ENCODE data around the gene SFXN5.

DNA sequence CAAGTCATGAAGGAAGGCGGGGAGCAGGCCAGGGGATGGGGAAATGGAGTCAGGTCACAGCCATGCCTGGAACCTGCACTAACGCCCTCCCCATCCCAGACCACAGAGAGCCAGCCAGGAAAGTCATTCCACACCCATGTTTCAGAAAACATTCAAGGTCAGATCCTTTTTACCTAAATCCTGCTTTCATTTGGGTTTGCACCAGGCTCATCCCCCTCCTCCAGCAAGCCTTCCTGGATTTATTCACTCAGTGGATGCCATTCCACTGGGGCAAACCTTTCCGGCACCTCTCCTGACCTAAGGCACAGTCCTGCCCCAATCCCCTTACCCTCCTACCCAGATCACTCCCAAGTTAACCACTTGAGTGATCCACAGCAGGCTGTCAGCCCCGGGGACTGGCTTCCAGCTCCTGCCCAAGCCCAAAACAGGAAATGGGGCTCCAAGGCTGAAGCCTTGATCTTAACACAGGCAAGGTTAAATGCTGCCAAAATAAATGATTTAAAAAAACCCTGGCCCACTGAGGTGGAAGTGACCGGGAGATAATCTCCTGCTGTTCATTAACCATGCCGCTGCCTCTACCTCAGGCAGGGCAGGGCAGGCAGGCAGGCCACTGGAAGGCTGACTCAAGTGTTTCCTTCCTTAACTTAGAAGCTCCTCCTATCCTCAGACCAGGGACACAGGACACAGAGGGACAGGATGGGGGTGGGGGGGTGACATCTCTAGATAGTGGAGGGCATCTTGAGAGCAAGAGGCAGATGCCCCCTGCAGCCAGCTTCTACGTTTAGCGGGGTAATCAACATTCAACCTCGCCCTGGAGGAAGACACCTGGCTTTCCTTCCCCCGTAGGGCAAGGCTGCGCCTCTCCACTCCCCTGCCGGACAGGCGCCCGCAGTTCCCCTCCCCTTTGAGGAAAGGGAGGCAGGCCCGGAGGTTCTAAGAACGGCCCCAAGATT is 39.8 kb upstream of the SFXN5 start:
- TF ChIP-seq, protein P1, sequence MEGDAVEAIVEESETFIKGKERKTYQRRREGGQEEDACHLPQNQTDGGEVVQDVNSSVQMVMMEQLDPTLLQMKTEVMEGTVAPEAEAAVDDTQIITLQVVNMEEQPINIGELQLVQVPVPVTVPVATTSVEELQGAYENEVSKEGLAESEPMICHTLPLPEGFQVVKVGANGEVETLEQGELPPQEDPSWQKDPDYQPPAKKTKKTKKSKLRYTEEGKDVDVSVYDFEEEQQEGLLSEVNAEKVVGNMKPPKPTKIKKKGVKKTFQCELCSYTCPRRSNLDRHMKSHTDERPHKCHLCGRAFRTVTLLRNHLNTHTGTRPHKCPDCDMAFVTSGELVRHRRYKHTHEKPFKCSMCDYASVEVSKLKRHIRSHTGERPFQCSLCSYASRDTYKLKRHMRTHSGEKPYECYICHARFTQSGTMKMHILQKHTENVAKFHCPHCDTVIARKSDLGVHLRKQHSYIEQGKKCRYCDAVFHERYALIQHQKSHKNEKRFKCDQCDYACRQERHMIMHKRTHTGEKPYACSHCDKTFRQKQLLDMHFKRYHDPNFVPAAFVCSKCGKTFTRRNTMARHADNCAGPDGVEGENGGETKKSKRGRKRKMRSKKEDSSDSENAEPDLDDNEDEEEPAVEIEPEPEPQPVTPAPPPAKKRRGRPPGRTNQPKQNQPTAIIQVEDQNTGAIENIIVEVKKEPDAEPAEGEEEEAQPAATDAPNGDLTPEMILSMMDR (conservative IDR thresholded peaks at IDR 0.05) = 0 out of 2 replicates have a peak, but pooled peaks have one; percentile 5
- no peak for TF ChIP-seq EZH2 (IDR thresholded peaks at IDR 0.05; ENCODE audit: low read depth)

Measured in PC-9 (cell line).